ENCODE measurements around the gene HS6ST1. TPM values are rescaled to one million over a fixed set of nuclear protein-coding genes. Genes with fewer than 3 reads are reported as not detected.

The HS6ST1 gene
- total RNA-seq, 1 donor, result 19.9 TPM

GRCh38 chr2:128280158-128280871, 38.4 kb downstream of the HS6ST1 start:
- DNase-seq (ENCODE audit: low read depth), result no peak
- TF ChIP-seq, protein P1, sequence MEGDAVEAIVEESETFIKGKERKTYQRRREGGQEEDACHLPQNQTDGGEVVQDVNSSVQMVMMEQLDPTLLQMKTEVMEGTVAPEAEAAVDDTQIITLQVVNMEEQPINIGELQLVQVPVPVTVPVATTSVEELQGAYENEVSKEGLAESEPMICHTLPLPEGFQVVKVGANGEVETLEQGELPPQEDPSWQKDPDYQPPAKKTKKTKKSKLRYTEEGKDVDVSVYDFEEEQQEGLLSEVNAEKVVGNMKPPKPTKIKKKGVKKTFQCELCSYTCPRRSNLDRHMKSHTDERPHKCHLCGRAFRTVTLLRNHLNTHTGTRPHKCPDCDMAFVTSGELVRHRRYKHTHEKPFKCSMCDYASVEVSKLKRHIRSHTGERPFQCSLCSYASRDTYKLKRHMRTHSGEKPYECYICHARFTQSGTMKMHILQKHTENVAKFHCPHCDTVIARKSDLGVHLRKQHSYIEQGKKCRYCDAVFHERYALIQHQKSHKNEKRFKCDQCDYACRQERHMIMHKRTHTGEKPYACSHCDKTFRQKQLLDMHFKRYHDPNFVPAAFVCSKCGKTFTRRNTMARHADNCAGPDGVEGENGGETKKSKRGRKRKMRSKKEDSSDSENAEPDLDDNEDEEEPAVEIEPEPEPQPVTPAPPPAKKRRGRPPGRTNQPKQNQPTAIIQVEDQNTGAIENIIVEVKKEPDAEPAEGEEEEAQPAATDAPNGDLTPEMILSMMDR (IDR thresholded peaks at IDR 0.05; ENCODE audit: insufficient read depth, low read depth, low read length), result no peak
- no peak overlapping the region for H3K4me3 ChIP-seq (ENCODE audit: low read depth, low read length)

DNA sequence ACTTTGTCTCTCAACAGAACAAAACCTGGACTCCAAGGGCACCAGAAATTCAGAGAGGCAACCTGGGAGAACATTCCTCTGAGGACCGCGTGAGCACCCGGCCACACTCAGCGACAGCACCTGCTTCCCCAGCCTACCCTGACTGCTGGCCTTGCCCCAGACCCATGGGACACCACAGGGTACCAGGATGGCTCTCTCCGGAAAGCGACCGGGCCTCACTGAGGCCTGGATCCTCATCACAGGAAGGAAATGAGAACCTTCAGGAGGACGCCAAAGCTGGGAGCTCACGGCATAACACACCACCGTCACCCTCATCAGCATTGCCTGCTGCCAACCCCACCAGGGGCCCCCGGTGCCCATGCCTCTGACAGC, 38.9 kb downstream of the HS6ST1 start:
- no peak overlapping the region for H3K4me3 ChIP-seq (ENCODE audit: low read depth, low read length)
- no peak for DNase-seq (ENCODE audit: low read depth)
- TF ChIP-seq, protein P1 (IDR thresholded peaks at IDR 0.05; ENCODE audit: insufficient read depth, low read depth, low read length), result no peak

DNA sequence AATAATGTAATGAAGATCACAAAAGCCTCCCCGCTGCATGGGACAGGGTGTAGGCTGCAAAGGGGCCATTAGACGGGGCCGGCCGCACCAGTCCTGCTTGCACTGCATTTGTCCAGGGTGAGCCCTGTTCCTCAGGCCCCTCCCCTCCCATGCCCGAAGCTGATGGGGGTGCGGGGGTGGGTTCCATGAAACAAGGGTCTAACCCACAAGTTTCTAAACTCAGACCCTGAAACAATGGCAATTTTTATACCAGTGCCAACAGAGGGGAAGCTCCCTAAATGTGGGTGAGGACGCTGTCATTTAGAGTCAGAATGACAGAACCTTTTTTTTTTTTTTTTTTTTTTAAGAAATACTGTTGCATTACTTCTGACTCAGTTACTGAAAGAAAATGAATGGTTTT, 39.7 kb downstream of the HS6ST1 start:
- DNase-seq (ENCODE audit: low read depth), result no peak
- TF ChIP-seq, protein P1 (IDR thresholded peaks at IDR 0.05; ENCODE audit: insufficient read depth, low read depth, low read length), result no peak
- H3K4me3 ChIP-seq (ENCODE audit: low read depth, low read length), result no peak overlapping the region

DNA sequence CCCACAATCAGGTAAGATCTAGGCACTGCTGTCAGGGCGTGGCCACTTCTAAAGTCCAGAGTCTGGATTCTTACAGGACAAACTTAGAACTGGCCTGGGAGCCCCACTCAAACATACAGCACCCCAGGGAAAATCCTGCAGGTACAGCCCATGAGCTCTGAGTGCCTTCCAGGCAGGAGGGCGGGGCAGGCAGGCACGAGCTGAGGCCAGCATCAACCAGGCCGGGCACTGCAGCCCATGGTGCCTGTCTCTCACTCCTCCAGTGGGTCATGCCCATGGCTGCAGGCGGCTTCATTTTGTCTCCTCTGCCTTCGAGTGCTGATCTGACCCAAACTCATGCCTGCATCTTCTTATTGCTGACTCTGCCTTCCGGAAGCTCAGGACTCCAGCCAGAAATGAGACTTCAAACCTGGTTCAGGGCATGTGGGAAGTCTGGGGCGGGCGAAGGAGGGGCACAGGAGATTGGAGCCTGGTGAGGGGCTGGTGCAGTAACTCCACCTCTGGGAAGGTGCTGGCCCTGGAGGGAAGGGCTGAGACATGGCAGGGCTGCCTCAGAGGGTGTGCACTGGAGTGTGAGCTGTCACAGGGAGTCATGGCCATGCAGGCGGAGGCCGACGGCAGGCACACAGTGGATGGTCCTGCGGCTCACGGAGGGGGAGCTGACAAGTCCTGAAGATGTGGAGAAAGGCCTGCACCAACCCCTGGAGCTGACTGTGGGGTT, 40.5 kb downstream of the HS6ST1 start:
- DNase-seq (ENCODE audit: low read depth), result no peak

GRCh38 chr2:128276878-128277675, 41.6 kb downstream of the HS6ST1 start:
- no peak for DNase-seq (ENCODE audit: low read depth)

More for the DNA sequence above, 40.5 kb downstream of the HS6ST1 start:
- TF ChIP-seq, protein P1 (IDR thresholded peaks at IDR 0.05; ENCODE audit: insufficient read depth, low read depth, low read length), result no peak
- no peak overlapping the region for H3K4me3 ChIP-seq (ENCODE audit: low read depth, low read length)

DNA sequence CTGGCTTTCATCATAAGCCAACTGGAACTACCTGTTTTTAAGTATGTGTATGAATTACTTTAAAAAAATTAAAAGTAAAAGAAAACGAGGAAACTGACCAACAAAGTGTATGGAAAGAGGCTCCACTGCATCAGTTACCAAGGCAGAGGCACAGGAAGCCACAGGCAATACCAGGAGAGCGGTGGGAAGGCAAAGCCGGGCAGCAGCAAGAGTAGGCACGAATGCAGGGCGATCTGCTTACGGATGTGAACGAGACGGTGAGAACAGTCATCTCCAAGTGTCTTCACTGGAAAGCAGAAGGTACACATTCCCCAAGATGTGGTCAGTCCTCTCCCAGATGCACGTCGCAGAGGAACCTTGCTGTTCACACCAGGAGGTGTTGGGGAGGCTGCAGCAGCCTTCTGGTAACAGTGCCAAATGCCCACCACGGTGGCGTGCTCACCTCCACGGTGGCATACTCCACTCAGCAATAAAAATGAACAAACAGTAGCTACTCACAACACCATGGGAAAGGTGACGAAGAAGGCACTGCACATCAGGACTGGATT, 43.1 kb downstream of the HS6ST1 start:
- no peak overlapping the region for H3K4me3 ChIP-seq (ENCODE audit: low read depth, low read length)
- no peak for DNase-seq (ENCODE audit: low read depth)
- TF ChIP-seq, protein P1 (IDR thresholded peaks at IDR 0.05; ENCODE audit: insufficient read depth, low read depth, low read length), result no peak

More at GRCh38 chr2:128276878-128277675, 41.6 kb downstream of the HS6ST1 start:
- H3K4me3 ChIP-seq (ENCODE audit: low read depth, low read length), result no peak overlapping the region
- TF ChIP-seq, protein P1 (IDR thresholded peaks at IDR 0.05; ENCODE audit: insufficient read depth, low read depth, low read length), result no peak

Data from fibroblast of villous mesenchyme (primary cell).